HepG2 (cell line): ENCODE results near the gene GPSM1. TPM values are rescaled to one million over a fixed set of nuclear protein-coding genes. Genes with fewer than 3 reads are reported as not detected.
A peak's percentile ranks its signal among the peaks of the same experiment; 100 is the strongest.

Experiments used
- BHLHE40 ChIP-seq: IDR thresholded peaks from 2 replicates; pipeline ENCODE4 v1.6.1; 2011; ENCODE audit warnings: low read length, improper control_type of control experiment
- HDAC2 ChIP-seq: sonication (generic); formaldehyde crosslinking; IDR thresholded peaks from 2 replicates; pipeline ENCODE4 v1.4.0; 2020; ENCODE audit warnings: missing genetic modification reagents
- JDP2 ChIP-seq: sonication (generic); formaldehyde crosslinking; IDR thresholded peaks from 2 replicates; pipeline ENCODE4 v1.8.1; 2022; ENCODE audit warnings: missing genetic modification reagents, borderline replicate concordance
- MAFG ChIP-seq: sonication (generic); formaldehyde crosslinking; IDR thresholded peaks from 2 replicates; pipeline ENCODE4 v1.5.1; 2020; ENCODE audit warnings: mild to moderate bottlenecking, missing genetic modification reagents
- MAZ ChIP-seq, 2 experiments: sonication (generic) in 1 of 2; formaldehyde crosslinking in 1 of 2; IDR thresholded peaks; 2 replicates each; pipeline versions ENCODE4 v1.5.0 to v1.6.1; 2012 to 2020; ENCODE audit warnings: low read depth in 2 of 2, mild to moderate bottlenecking in 2 of 2, borderline replicate concordance in 1 of 2, improper control_type of control experiment in 1 of 2, low read length in 1 of 2, missing genetic modification reagents in 1 of 2, moderate library complexity in 1 of 2
- MIER2 ChIP-seq: IDR thresholded peaks from 2 replicates; pipeline ENCODE4 v1.6.1; 2016; ENCODE audit warnings: missing biosample characterization, missing genetic modification reagents
- NCOA2 ChIP-seq: sonication (generic); formaldehyde crosslinking; IDR thresholded peaks from 2 replicates; pipeline ENCODE4 v1.8.0; 2022; ENCODE audit warnings: inconsistent platforms
- YEATS4 ChIP-seq: sonication (generic); formaldehyde crosslinking; IDR thresholded peaks from 2 replicates; pipeline ENCODE4 v1.4.0; 2020; ENCODE audit warnings: missing genetic modification reagents, borderline replicate concordance
- ZNF263 ChIP-seq: sonication (generic); formaldehyde crosslinking; IDR thresholded peaks from 2 replicates; pipeline ENCODE4 v1.4.0; 2020; ENCODE audit warnings: missing genetic modification reagents
- polyA plus RNA-seq, 8 experiments: library from polyadenylated mRNA; depleted of rRNA in 3 of 8; stranded (reverse) in 7 of 8; unstranded in 1 of 8; fragments of >200 nt; fragmentation: Illumina TruSeq in 4 of 8; extraction: Trizol in 4 of 8; gene quantifications; 2 replicates each; pipeline versions ENCODE4 v1.2.1 to v1.2.3, GENCODE V29; 2011 to 2016; ENCODE audit warnings: low read depth in 4 of 8, missing spikeins in 1 of 8, mixed read lengths in 1 of 8; ENCODE audit not compliant: insufficient read depth in 1 of 8
- total RNA-seq, 5 experiments: library from RNA; depleted of rRNA; stranded (reverse); fragments of >200 nt; fragmentation: Illumina TruSeq; extraction: Trizol; gene quantifications; 2 replicates each; pipeline ENCODE4 v1.2.3, GENCODE V29; 2016; ENCODE audit warnings: low read depth in 1 of 5
- TF ChIP-seq, protein P1 (sequence below): sonication (generic); formaldehyde crosslinking; IDR thresholded peaks from 2 replicates; pipeline ENCODE4 v1.8.1; 2023; ENCODE audit warnings: mild to moderate bottlenecking, inconsistent platforms, moderate library complexity, missing genetic modification reagents, borderline replicate concordance
- TF ChIP-seq, protein P2 (sequence below): sonication (generic); formaldehyde crosslinking; IDR thresholded peaks from 2 replicates; pipeline ENCODE4 v1.4.0; 2020; ENCODE audit warnings: missing genetic modification reagents
- TF ChIP-seq, protein P3 (sequence below): sonication (generic); formaldehyde crosslinking; conservative IDR thresholded peaks from 2 replicates; pipeline ENCODE4 v1.8.0; 2022; ENCODE audit warnings: mild to moderate bottlenecking, moderate library complexity, missing genetic modification reagents
- TF ChIP-seq, protein P4 (sequence below): sonication (generic); formaldehyde crosslinking; IDR thresholded peaks from 2 replicates; pipeline ENCODE4 v1.4.0; 2020; ENCODE audit warnings: missing genetic modification reagents
- TF ChIP-seq, protein P5 (sequence below): sonication (generic); formaldehyde crosslinking; IDR thresholded peaks from 2 replicates; pipeline ENCODE4 v1.4.0; 2020; ENCODE audit warnings: missing genetic modification reagents

Gene GPSM1
- total and polyA plus RNA-seq, 2 of the 13 experiments (the other 11 are each of a cell fraction or from before 2014, with no cell fraction given), result 1.0 to 2.4 TPM

DNA sequence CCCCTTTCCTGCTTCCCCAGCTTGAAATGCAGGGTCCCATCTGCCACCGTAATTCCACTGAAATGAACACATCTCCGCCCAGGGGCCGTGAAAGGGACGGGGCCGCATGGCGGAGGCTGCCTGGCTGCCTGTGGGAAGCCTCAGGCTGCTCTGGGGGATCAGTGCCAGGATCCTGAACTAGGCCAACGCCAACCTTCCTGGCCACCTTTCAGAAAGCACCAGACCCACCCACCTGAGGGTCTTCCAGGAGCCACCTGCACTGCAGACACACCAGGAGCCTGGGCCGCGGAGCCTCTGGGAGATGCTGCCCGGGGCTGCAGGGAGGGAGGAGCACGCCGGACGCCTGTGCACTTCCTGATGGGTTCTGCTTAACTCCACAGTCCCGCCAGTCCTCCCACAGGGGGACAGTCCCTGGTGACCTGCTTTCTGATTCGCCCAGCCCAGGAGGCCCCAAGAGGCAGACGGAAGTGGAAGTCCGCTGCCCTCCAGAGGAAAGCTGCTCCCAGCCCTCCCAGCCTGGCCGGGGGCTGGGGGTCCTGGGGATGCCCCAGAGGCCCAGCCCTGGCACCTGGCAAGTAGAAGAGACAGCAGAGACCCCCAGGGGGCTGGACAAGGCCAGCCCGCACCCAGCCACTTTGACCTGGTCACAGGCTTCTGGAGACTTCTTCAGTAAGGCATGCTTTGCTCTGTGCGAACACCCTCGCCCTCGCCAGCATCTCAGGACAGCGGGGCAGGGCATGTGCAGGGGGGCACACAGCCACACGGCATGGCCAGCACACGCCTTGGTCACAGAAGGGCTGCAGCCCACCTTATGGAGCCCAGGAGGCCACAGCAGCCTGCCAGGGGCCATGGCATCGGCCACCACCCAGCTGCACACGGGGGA lies 46.2 kb downstream of the GPSM1 start, which contains the start of gene CARD9 (continued):
- TF ChIP-seq, protein P1, sequence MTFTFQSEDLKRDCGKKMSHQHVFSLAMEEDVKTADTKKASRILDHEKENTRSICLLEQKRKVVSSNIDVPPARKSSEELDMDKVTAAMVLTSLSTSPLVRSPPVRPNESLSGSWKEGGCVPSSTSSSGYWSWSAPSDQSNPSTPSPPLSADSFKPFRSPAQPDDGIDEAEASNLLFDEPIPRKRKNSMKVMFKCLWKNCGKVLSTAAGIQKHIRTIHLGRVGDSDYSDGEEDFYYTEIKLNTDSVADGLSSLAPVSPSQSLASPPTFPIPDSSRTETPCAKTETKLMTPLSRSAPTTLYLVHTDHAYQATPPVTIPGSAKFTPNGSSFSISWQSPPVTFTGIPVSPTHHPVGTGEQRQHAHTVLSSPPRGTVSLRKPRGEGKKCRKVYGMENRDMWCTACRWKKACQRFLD (CRISPR knock-in tag), result 0 out of 2 replicates have a peak, but pooled peaks have one; percentile 43
- peak; percentile 99 for TF ChIP-seq ZNF263 (CRISPR knock-in tag)
- no peak for TF ChIP-seq BHLHE40
- TF ChIP-seq, protein P2, sequence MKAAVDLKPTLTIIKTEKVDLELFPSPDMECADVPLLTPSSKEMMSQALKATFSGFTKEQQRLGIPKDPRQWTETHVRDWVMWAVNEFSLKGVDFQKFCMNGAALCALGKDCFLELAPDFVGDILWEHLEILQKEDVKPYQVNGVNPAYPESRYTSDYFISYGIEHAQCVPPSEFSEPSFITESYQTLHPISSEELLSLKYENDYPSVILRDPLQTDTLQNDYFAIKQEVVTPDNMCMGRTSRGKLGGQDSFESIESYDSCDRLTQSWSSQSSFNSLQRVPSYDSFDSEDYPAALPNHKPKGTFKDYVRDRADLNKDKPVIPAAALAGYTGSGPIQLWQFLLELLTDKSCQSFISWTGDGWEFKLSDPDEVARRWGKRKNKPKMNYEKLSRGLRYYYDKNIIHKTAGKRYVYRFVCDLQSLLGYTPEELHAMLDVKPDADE, result no peak
- no peak for TF ChIP-seq MIER2 (CRISPR knock-in tag)
- no peak for TF ChIP-seq NCOA2 (CRISPR knock-in tag)
- TF ChIP-seq YEATS4 (CRISPR knock-in tag), result peak; percentile 24
- TF ChIP-seq, protein P3, sequence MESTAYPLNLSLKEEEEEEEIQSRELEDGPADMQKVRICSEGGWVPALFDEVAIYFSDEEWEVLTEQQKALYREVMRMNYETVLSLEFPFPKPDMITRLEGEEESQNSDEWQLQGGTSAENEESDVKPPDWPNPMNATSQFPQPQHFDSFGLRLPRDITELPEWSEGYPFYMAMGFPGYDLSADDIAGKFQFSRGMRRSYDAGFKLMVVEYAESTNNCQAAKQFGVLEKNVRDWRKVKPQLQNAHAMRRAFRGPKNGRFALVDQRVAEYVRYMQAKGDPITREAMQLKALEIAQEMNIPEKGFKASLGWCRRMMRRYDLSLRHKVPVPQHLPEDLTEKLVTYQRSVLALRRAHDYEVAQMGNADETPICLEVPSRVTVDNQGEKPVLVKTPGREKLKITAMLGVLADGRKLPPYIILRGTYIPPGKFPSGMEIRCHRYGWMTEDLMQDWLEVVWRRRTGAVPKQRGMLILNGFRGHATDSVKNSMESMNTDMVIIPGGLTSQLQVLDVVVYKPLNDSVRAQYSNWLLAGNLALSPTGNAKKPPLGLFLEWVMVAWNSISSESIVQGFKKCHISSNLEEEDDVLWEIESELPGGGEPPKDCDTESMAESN (CRISPR knock-in tag), result no peak; the same call in 1 of the 2 replicates
- no peak for TF ChIP-seq MAZ (IDR thresholded peaks at IDR 0.05; ENCODE audit: borderline replicate concordance, low read depth, low read length)
- TF ChIP-seq MAZ (CRISPR knock-in tag; IDR thresholded peaks at IDR 0.05; ENCODE audit: low read depth), result peak; percentile 52; the same call in 1 of the 2 replicates
- no peak for TF ChIP-seq MAFG (CRISPR knock-in tag)
- no peak for TF ChIP-seq HDAC2 (CRISPR knock-in tag)
- TF ChIP-seq, protein P4, sequence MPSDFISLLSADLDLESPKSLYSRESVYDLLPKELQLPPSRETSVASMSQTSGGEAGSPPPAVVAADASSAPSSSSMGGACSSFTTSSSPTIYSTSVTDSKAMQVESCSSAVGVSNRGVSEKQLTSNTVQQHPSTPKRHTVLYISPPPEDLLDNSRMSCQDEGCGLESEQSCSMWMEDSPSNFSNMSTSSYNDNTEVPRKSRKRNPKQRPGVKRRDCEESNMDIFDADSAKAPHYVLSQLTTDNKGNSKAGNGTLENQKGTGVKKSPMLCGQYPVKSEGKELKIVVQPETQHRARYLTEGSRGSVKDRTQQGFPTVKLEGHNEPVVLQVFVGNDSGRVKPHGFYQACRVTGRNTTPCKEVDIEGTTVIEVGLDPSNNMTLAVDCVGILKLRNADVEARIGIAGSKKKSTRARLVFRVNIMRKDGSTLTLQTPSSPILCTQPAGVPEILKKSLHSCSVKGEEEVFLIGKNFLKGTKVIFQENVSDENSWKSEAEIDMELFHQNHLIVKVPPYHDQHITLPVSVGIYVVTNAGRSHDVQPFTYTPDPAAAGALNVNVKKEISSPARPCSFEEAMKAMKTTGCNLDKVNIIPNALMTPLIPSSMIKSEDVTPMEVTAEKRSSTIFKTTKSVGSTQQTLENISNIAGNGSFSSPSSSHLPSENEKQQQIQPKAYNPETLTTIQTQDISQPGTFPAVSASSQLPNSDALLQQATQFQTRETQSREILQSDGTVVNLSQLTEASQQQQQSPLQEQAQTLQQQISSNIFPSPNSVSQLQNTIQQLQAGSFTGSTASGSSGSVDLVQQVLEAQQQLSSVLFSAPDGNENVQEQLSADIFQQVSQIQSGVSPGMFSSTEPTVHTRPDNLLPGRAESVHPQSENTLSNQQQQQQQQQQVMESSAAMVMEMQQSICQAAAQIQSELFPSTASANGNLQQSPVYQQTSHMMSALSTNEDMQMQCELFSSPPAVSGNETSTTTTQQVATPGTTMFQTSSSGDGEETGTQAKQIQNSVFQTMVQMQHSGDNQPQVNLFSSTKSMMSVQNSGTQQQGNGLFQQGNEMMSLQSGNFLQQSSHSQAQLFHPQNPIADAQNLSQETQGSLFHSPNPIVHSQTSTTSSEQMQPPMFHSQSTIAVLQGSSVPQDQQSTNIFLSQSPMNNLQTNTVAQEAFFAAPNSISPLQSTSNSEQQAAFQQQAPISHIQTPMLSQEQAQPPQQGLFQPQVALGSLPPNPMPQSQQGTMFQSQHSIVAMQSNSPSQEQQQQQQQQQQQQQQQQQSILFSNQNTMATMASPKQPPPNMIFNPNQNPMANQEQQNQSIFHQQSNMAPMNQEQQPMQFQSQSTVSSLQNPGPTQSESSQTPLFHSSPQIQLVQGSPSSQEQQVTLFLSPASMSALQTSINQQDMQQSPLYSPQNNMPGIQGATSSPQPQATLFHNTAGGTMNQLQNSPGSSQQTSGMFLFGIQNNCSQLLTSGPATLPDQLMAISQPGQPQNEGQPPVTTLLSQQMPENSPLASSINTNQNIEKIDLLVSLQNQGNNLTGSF (CRISPR knock-in tag), result no peak
- TF ChIP-seq, protein P5, sequence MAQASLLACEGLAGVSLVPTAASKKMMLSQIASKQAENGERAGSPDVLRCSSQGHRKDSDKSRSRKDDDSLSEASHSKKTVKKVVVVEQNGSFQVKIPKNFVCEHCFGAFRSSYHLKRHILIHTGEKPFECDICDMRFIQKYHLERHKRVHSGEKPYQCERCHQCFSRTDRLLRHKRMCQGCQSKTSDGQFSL (CRISPR knock-in tag), result no peak
- TF ChIP-seq JDP2 (CRISPR knock-in tag), result no peak
